CD4-positive, alpha-beta T cell treated with Interleukin-17A for 4 hours (primary cell): ENCODE data around the gene AIFM1.
A peak's percentile ranks its signal among the peaks of the same experiment; 100 is the strongest.
"Not testable (repeated sequence)": the region's sequence is repeated elsewhere in the genome, so short reads cannot be mapped to it uniquely, and the experiment has no call there.

Experiments used
- DNase-seq: peaks from one replicate; pipeline ENCODE4 v3.0.0-alpha.2; 2020; ENCODE audit warnings: mixed read lengths

Gene AIFM1

DNA sequence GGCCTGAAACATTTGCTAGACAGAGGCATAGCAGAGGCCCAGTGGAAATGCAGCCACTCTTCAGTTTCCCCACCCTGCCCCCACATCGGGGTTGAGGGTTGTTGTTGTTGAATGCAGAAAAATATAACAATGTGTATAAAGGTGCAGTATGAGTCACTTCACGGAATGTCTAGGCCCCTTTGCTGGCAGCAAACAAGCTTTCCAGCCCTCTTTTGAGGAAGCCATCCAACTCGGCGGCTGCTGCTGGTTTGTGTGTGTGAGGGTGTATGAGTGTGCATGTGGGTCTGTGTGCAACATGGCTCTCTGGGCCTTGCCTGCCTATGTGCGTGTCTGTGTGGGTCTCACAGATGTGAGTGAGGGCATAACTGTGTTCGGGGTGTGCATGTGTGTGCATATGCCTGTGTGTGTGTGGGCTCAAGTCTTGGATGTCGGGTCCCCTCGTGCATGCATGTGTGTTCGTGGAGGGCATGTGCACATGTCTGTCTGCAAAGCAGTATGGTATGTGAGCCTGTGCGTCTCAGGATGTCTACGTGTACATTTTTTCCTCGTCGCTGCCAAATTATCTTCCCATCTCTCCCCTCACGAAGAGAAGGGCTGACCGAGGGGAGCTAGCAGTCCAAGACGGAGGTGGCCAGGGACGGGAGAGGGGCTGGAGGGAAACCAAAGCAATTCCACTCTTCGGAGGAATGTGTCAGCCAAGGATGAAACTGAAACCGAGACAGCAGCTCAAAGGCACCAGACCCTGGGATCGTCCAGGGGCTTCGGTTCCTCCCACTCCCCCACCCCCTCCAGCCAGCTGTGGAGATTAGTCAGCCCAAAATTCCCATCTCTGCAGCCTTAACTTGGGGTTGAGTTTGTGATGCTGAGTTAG, 47.0 kb downstream of the AIFM1 start:
- peak; percentile 52 for DNase-seq

DNA sequence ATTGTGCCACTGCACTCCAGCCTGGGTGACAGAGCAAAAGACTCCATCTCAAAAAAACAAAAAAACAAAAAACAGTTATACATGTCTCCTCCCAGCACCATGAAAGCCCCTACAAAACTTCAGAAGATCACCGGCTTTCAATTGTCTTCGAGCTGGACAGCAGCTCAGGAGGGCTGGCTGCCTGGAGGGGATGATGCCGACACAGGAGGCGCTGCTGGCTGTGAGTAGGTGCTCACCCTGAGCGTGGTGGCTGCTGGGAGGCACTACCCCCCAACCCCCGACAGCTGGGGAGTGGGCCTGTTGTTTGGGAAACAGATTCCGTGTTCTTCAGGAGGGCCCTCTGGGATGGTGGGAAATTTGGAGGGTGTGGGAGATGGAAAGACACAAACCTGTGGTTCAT, 48.5 kb downstream of the AIFM1 start:
- DNase-seq = no peak

DNA sequence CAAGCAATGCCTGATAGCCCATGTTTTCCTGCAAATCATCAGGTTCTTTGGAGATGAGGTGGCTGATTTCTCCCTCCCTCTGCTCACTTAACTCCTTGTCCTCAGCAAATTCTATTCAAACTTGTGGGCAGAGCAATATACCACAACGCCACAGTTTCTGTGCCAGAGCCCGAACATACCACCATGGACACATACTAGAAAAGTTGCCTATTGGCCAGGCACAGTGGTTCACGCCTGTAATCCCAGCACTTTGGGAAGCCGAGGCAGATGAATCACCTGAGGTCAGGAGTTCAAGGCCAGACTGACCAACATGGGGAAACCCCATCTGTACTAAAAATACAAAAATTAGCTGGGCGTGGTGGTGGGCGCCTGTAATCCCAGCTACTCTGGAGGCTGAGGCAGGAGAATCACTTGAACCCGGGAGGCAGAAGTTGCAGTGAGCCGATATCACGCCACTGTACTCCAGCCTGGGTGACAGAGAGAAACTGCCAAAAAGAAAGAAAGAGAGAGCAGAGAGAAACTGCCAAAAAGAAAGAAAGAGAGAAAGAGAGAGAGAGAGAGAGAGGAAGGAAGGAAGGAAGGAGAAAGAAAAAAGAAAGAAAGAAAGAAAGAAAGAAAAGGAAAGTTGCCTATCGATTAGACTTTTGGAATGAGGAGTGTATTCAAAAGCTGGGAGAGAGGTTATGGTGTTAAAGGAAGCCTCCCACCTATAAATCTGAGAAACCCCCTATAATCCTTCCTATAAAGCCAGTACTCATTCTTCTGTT, 50.3 kb downstream of the AIFM1 start:
- DNase-seq = not testable (repeated sequence)

DNA sequence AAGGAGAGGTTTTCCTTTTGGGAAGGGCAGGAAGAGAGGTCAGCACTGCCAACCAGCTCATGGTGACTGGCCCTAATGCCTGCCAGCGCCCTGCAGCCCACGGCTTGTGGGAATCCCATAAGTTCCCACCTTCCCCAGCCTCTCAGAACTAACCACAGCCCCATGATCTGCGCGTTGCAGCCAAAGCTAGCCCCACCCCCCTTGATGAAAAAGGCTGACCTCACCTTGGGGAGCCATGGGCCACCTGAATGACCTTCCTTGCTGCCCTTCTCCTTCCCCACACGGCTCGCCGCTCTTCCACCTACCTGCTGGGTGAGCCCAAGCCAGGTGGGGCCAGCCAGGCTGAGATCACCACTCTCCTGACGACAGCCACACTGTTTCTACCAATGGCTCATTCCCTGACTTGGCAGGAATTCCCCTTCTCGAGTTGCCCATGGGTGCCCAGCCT, 51.5 kb downstream of the AIFM1 start:
- DNase-seq = no peak

DNA sequence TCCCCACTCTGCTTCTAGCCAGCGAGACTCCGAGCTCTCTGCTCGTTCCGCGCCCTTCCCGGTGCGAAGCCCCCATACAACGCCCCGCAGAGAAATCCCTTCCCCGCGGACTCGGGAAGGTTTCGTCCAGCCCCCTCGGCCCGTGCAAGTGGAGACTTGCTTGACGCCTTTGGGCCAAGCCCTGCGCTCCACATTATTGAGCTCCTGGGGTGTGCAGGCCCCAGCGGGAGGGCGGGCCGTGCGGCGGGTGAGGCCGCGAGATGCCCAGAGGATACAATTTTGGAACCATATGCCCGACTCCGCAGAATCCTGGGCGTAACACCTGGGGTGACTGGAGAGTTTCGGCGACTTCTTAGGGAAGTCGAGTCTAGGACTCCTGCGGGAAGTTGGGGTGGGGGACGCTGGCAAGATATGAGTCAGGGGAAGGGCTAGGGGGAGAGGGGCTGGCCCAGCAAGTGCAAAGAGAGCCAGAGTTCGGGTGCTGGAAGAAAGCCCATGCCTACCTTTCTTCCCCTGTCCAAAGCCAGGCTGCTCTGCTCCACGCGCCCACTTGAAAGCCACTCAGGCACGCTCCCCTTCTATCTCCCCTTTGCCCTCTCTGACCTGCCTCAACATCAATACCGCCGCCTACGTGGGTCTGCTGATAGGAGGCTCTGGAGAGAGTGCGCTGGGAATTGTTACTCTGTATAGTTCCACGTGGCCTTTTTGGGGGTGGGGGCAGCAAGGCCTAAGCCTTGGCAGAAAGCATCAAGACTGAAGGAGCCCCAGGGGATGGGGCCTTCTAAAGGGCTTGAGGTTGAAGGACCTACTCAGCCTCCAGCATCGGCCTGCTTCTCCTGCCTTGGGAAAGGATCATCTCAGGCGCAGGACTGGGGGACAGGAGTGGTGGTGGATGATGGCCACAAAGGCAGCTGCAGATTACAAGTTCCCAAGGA, 54.2 kb downstream of the AIFM1 start:
- DNase-seq = no peak

DNA sequence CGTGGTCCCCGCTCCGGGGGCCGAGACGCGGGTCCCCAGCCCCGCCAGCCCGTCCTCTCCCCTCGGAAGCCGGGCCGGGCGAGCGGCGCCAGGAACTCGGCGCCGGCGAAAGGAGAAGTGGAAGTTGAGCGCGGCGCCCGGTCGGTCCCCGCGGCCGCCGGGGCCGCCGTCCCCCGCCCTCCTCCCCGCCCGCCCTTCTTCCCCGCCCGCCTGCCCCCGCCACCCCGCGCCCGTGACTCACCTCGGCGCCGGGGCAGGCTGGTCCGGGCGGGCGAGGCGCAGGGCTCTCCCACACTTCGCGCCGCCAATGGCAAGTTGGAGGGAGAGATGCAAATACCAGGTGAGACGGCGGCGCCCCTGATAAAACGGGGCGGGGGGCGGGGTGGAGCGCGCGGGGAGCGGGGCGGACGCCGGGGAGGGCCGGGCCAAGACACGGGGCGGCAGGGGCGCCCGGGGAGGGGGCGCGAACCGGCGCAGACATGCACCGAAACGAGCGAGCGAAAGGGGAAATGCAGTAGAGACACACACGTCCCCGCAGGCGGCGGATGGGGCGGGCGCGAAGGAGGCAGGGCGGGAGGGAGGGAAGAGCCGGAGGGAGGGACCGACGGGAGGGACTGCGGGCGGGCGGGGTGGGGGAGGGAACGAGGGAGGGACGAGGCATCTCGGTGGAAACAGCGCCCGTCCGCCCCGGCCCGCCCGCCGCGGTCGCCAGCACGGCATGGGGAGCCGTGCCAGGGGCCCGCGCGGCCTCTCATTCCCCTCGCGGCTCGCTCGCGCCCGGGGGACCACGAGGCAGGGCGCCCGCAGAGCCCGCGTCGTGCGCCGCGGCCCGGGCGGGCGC, 55.0 kb downstream of the AIFM1 start, which contains the start of gene ELF4:
ELF4 (minus strand) TSS at position 119 of the 841 bp plus-strand sequence. CDS start 29,167 bp downstream, outside the sequence.
- peak; percentile 82 for DNase-seq

DNA sequence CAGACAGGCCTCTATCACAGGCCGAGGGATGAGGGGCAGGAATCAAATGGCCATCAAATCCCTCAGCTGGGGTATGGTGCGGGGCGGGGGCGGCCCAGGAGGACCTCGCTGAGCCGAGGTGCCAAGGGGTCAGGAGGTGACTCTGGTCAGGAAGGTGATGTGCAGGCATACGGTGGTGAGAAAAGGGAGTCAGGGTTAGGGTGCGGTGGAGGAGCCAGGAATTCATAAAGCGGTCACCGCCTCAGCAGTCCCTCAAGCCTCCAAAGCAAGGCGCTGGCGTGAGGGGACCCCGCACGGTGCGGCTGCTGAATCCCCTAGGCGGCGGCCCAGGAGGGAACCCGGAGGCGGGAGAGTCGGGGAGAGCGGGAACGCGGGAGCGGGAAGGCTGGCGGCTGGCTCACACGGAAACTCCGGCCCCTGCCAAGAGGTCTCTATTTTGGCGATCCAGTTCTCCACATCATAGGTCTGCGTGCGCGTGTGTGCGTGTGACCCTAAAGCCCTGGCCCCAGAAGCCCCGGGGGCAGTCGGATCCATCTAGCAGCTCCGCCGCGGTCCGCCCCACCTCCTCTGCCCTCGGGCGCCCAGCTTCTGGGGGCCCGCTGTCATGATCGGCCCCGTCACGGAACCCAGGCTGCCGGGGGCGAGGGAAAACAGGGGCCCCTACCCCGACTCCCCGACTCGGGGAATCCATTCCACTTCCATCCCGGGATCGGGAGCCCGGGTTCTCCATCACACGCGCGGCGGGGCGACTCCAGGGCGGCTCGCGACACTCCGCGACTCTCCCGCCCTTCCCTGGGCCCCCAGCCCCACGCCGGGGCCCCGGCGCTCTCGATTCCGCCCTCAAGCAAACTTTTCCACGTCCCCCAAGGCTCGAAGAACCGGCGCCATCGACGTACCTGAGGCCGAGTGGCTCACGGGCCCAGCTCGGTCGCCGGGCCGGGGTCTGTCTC, 55.9 kb downstream of the AIFM1 start:
- no peak for DNase-seq

DNA sequence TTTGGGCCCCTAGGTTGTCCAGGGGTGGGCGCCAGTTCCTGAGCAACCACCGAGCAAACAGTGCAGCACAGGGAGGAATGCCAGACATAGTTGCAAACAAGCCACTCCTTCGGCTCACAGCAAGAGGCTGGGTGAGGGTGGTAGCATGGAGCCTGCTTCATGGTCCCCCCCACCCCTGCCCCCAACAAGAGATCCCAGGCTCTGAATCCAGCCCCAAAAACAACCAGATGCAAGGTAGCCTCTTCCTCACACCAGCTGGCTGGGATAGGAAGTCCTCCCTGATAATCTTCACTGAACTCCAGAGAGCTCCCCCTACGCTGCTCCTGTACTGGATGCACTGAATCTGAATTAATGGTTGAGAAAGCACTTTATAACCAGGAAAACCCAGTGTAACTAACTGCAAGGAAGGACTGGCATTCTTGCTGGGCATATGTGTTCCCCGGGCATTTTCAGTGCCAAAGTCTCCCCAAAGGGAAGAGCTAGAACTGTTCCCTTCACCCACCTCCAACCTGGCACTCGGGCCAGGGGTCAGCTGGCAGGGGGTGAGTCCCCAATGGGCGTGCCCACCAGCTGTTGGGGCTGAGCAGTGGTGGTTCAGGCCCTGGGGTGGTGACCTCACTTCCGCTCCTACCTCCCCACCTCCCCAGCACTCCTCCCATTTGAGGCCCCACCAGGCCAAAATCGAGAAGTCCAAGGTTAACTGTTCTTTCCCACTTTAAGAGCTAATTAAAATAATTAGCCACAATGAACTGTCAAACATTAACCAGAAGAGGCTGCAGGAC, 56.8 kb downstream of the AIFM1 start:
- DNase-seq = peak; percentile 50

DNA sequence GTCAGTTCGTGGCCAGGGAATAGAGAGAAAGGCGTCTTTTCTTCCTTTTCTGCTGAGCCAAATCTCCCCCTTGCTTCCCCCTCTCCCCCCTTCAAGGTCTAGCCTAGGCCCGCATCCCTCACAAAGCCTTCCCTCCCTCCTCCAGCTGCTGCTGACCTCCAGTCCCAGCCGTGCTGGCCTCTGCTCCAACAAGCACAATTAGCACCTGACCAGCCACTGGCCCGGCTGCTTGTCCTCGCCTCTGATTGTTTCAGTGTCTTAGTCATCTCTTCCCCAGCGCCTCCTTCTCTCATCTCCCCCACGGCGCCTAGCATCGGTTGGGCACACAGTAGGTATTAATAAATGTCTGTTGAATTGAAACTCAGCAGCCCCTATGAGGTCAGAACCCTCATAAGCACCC, 59.6 kb downstream of the AIFM1 start:
- DNase-seq = no peak

DNA sequence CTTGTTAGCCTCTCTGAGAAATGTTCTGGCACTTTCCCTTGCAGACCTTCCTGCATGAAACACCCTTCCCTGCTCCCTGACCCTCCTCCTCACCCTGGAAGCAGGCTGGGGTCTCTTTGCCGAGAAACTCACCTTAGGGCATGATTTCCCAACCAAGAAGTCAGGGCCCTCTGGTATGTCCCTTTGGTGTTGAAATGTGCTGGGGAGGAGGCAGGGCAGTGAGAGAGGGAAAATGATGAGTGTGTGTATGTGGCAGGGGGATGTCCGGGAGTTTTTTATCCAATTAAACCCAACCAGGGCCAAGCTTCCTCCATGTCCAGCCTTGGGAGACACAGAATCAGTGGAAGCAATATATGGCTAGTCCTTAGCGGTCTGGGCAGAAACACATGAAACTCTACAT, 60.4 kb downstream of the AIFM1 start:
- DNase-seq = no peak

DNA sequence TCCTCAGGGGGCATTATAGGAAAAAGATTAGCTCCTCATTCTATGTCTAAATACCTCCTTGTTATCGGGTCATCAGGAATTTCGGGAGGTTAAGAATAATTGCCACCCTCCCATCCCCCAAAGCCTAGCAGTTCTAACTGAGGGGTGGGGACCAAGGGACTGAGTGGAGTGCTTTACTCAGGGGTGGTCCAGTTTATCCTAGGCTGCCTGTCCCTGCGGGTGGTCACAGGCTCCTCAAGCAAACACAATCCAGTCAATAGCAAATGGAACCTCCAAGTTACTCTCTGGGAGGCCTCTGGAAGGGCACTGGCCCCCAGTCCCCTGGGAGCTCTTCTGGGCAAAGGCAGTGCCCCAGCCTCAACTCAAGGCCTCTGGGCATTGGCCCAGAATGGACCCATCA, 62.0 kb downstream of the AIFM1 start:
- DNase-seq = no peak

DNA sequence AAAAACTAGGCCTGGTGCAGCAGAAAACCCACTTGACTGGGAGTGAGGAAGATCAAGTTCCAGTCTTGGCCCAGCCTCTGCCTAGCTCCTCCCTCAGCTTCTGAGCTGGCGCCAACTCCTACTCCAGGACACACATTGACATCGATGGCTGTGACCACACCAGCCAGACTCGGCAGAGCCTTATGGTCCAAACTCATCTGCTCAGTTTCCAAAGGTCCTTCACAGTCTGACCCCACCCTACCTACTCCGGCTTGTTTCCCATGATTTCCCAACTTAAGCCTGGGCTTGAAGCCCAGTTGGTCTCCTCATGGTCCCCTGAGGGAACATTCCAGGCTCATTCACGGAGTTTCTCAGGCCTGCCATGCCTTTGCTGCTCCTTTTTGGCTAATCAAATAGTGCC, 65.5 kb downstream of the AIFM1 start:
- no peak for DNase-seq

DNA sequence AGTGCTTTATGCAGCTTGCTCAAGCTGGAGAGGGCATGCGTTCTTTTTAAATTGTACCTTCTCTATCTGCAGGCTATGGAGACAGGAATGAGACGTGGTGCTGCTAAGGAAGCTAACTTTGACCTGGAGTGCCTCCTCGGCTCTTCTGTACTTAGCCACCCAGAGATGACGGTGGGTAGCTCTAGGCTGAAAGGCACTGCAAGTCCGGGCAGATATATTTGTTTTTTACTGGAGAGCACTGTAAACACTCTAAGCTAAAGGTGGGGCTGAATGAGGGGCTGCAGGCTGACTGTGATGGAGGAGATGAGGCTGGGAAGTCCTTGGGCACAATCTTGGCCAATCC, 67.5 kb downstream of the AIFM1 start:
- DNase-seq = no peak

DNA sequence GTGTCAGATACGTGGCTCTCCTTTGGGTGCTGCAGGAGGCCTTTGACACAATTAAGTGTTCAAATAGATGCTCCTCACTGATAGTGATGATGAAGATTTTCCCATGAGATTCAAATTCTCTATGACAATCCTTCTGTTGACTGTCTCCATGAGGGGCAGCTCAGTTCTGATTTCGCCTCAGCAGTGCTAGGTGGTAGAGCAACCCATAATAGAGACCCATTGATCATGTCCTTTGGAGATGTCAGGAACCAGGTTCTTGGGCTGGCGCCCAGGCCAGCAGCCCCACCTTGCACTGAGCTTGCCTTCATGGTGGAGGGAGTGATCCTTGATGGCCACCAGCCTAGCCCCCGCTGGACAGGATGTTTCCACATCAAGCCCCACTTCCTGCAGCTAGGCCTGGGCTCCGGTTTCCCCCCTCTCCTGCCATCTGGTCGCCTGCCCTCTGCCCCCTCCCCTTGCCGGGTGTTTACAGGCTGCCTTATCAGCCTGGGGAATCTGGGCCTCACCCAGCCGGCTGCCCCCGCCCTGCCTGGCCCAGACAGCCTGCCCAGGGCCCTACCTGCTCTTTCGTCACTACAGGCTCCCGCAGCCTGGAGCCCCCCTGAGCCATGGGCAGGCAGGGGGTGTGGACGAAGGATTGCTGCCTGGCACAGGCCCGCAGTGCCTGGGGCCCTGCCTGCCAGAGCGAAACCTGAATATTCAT, 68.0 kb downstream of the AIFM1 start:
- DNase-seq = peak; percentile 55

DNA sequence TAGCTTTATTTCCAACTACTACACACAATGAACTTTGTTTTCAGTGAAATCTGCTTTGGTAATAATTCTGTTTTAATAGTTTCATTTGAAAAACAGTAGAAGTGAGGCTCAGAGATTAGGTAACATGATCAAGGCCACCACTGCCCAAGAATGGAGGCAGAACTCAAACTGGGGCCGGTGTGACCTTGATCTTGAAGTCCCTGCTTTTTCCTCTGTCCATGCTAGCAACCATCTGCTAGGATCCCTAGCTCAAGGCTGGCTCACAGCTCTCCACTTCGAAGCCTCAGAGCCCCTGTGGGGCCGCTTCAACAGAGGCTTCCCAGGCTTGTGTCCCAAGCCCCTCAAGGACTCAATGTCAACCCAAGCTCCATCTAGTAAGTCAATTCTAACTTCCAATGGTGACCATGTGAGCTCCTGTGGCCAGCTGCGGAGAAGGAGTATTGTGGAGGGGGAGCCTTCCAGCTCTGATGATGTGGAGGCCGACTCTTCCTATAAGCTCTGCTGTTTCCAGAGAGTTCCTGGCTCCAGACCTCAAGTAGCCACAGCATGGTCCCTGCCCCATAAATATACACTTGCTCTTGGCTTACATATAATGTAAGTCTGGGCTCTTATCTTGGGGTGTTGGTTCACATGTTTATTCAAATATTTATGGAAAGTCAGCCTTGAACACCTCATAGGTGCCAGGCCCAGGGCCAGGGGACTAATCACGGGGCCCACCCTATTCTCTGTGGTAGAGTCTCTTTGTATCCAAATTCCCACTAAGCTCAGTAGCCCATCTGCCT, 70.2 kb downstream of the AIFM1 start:
- DNase-seq = no peak

DNA sequence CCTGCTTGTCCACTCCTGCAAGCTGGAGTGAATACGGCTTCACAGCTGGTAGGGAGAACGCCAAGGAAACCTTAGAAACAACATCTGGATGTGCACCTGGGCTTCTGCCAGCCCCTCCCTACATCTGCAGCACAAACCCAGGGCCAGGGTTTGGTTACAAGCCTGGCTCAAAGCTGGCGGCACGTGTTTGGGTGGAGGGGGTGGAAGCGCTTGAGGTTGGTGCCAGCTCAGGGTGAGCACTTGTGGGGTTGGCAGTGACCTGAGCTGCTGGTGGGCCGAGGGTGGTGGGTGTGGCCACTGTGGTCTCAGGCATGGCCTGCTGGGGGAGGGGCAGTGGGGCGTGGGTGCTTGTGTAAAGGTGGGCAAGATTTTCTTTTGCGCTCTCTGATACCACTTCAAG, 70.9 kb downstream of the AIFM1 start:
- peak; percentile 22 for DNase-seq

DNA sequence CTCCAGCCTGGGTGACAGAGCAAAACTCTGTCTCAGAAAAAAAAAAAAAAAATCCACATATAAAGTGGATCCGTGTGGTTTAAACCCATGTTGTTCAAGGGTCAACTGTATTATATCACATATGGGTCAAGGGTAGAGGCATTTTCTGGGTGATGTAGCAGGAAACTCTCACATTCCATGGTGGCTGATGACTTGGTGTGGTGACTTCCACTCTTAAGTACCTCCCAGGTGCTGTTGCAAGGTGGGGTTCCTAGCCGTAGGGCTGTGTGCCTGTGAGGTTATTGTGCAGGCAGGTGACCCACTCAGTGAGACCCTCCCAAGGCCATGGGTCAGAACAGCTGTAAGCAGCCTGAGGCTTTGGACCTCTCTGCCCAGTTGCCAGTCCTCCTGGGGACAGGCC, 72.4 kb downstream of the AIFM1 start:
- DNase-seq = no peak

DNA sequence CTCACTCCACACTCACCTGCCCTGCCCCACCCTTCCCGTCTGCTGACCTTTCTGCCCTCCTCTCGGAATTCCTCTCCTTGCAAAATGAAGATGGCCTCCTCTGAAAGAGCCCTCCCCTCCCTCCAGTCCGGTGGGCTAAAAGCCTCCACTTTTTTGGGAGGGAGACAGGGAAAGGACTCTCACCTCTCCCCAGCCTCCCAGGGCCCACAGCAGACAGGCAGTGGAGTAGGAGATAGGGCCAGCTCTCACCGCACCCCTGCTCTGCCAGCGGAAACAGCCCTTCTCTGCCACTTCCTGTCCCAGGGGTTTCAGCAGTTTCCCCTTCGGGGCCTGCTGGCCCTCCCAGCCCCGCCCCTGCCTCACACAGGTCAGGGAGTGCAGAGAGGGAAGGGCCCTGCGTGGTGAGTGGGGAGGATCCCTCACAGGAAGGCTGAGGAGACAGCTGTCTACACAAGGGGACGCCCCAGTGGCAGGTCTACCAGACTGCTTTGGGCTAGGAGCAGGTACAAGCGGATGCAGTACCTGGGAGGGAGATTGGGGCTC, 73.6 kb downstream of the AIFM1 start:
- peak; percentile 84 for DNase-seq
